Measurements from ENCODE around the gene KCTD17. TPM values are rescaled to one million over a fixed set of nuclear protein-coding genes. Genes with fewer than 3 reads are reported as not detected.

KCTD17 gene
- total RNA-seq, 1 experiment from 2014 or later: 29.4 TPM

GRCh38 chr22:37048133-37048532, 3.4 kb upstream of the KCTD17 start (continued):
- TF ChIP-seq ARID4B (CRISPR knock-in tag; IDR thresholded peaks at IDR 0.05; ENCODE audit: borderline replicate concordance): no peak
- TF ChIP-seq ERG (CRISPR knock-in tag; IDR thresholded peaks at IDR 0.05): no peak
- no peak for TF ChIP-seq SMAD4 (CRISPR knock-in tag; IDR thresholded peaks at IDR 0.05)
- TF ChIP-seq, protein P1, sequence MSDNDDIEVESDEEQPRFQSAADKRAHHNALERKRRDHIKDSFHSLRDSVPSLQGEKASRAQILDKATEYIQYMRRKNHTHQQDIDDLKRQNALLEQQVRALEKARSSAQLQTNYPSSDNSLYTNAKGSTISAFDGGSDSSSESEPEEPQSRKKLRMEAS (CRISPR knock-in tag; IDR thresholded peaks at IDR 0.05): no peak
- TF ChIP-seq, protein P2, sequence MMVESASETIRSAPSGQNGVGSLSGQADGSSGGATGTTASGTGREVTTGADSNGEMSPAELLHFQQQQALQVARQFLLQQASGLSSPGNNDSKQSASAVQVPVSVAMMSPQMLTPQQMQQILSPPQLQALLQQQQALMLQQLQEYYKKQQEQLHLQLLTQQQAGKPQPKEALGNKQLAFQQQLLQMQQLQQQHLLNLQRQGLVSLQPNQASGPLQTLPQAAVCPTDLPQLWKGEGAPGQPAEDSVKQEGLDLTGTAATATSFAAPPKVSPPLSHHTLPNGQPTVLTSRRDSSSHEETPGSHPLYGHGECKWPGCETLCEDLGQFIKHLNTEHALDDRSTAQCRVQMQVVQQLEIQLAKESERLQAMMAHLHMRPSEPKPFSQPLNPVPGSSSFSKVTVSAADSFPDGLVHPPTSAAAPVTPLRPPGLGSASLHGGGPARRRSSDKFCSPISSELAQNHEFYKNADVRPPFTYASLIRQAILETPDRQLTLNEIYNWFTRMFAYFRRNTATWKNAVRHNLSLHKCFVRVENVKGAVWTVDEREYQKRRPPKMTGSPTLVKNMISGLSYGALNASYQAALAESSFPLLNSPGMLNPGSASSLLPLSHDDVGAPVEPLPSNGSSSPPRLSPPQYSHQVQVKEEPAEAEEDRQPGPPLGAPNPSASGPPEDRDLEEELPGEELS (CRISPR knock-in tag; IDR thresholded peaks at IDR 0.05): no peak
- no peak for TF ChIP-seq CBFB (CRISPR knock-in tag; IDR thresholded peaks at IDR 0.05; ENCODE audit: low read depth)
- TF ChIP-seq ZBTB21 (CRISPR knock-in tag; IDR thresholded peaks at IDR 0.05; ENCODE audit: borderline replicate concordance): no peak

DNA sequence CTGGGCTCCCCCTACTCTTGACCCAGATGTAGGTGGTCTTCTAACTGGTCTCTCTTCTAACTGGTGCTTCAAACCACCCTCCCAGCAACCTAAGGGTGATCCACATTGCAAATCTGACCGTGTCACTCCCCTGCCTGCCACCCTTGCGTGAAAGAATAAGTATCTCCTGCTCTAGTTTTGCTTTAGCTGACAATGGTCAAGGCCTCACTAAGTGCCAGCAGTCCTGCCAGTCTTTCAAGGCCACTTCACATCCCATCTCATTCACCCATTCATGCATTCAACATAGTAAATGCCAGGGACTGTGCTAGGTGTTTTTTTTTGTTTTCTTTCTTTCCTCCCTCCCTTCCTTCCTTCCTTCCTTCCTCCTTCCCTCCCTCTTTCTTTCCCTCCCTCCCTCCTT, 2.3 kb upstream of the KCTD17 start:
- no peaks in the 10 kb centered on the region for H3K36me3 Mint-ChIP-seq
- H3K9me3 Mint-ChIP-seq: no peaks in the 10 kb centered on the region
- no peak for ATAC-seq
- DNase-seq (ENCODE audit: low spot score): no peak
- H3K27me3 Mint-ChIP-seq (ENCODE audit: low read depth): peaks cover 12% of the 10 kb centered on the region
- ChIA-PET POLR2A (no interaction called here), CTCF (no interaction called here)
- no peak overlapping the region for H3K27ac Mint-ChIP-seq
- H3K4me1 Mint-ChIP-seq: peaks cover 9% of the 10 kb centered on the region
- no peak overlapping the region for H3K4me3 Mint-ChIP-seq
- TF ChIP-seq ZNF416 (CRISPR knock-in tag; IDR thresholded peaks at IDR 0.05): no peak
- TF ChIP-seq NR3C1 (CRISPR knock-in tag; conservative IDR thresholded peaks at IDR 0.05; ENCODE audit: low read depth): no peak
- no peak for TF ChIP-seq ATF6 (CRISPR knock-in tag; IDR thresholded peaks at IDR 0.05)
- TF ChIP-seq, protein P3, sequence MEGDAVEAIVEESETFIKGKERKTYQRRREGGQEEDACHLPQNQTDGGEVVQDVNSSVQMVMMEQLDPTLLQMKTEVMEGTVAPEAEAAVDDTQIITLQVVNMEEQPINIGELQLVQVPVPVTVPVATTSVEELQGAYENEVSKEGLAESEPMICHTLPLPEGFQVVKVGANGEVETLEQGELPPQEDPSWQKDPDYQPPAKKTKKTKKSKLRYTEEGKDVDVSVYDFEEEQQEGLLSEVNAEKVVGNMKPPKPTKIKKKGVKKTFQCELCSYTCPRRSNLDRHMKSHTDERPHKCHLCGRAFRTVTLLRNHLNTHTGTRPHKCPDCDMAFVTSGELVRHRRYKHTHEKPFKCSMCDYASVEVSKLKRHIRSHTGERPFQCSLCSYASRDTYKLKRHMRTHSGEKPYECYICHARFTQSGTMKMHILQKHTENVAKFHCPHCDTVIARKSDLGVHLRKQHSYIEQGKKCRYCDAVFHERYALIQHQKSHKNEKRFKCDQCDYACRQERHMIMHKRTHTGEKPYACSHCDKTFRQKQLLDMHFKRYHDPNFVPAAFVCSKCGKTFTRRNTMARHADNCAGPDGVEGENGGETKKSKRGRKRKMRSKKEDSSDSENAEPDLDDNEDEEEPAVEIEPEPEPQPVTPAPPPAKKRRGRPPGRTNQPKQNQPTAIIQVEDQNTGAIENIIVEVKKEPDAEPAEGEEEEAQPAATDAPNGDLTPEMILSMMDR (IDR thresholded peaks at IDR 0.05): no peak
- TF ChIP-seq, protein P1 (CRISPR knock-in tag; IDR thresholded peaks at IDR 0.05): no peak
- TF ChIP-seq NFE2L1 (CRISPR knock-in tag; IDR thresholded peaks at IDR 0.05): no peak
- TF ChIP-seq OVOL2 (CRISPR knock-in tag; IDR thresholded peaks at IDR 0.05; ENCODE audit: borderline replicate concordance): no peak
- TF ChIP-seq NFATC4 (CRISPR knock-in tag; IDR thresholded peaks at IDR 0.05): no peak
- TF ChIP-seq GABPB1 (CRISPR knock-in tag; IDR thresholded peaks at IDR 0.05): no peak
- no peak for TF ChIP-seq SMAD4 (CRISPR knock-in tag; IDR thresholded peaks at IDR 0.05)
- no peak for TF ChIP-seq FOXK1 (CRISPR knock-in tag; IDR thresholded peaks at IDR 0.05)
- TF ChIP-seq E2F5 (CRISPR knock-in tag; IDR thresholded peaks at IDR 0.05): no peak
- no peak for TF ChIP-seq CDX4 (CRISPR knock-in tag; IDR thresholded peaks at IDR 0.05; ENCODE audit: borderline replicate concordance)
- no peak for TF ChIP-seq CREM (CRISPR knock-in tag; IDR thresholded peaks at IDR 0.05)
- TF ChIP-seq GTF2I (CRISPR knock-in tag; conservative IDR thresholded peaks at IDR 0.05): no peak
- TF ChIP-seq NR2C2 (CRISPR knock-in tag; IDR thresholded peaks at IDR 0.05): no peak
- TF ChIP-seq ZSCAN18 (CRISPR knock-in tag; IDR thresholded peaks at IDR 0.05): no peak

All from WTC11 (cell line).